ENCODE measurements around the gene PRAMEF2. TPM values are rescaled to one million over a fixed set of nuclear protein-coding genes. Genes with fewer than 3 reads are reported as not detected.
"Not testable (repeated sequence)": the region's sequence is repeated elsewhere in the genome, so short reads cannot be mapped to it uniquely, and the experiment has no call there.

The PRAMEF2 gene, protein sequence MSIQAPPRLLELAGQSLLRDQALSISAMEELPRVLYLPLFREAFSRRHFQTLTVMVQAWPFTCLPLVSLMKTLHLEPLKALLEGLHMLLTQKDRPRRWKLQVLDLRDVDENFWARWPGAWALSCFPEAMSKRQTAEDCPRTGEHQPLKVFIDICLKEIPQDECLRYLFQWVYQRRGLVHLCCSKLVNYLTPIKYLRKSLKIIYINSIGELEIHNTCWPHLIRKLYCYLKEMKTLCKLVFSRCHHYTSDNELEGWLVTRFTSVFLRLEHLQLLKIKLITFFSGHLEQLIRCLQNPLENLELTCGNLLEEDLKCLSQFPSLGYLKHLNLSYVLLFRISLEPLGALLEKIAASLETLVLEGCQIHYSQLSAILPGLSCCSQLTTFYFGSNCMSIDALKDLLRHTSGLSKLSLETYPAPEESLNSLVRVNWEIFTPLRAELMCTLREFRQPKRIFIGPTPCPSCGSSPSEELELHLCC
- not detected for total RNA-seq
- long read RNA-seq: 0 reads

DNA sequence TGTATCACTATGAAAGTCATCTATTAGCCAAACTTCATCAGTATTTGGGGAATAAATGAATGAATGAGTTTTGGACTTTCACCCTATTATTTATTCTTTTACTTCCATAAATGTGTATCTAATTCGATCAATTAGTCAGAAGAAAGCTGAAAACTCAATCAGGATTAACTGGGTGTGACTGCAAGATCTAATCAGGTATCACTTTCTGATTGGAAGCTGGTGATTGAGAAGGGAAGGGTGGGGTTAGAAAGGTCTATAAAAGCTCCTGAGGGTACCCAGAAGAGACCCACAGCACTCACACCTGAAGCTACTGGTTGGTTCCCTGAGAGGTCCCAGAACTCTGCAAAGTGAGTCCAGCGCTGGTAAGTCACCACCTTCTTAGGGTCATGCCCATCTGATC is at the start of gene PRAMEF2:
PRAMEF2 (plus strand) TSS at position 301 of the 400 bp plus-strand sequence. CDS start 1,924 bp downstream, outside the sequence.
- intact Hi-C loops (cut with micrococcal nuclease); DNase-seq; ATAC-seq: not testable (repeated sequence)

DNA sequence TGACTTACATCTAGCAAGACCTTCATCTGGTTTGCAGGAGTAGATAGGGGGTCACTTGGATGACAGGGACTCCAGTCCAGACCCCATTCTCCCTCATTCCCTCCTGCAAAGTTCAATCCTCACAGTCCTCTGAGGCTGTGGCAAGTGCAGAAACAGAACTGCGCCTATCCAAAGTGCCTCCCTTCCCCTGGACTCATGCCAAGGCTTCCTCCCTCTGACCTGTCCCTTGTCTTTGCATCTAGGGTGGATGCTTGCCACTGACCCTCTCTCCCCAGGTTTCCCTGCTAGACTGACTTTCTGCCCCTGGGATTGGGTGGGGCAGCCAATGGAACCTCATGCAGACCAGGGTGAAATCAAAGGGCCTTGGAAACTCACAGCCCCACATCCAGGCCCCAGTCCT is 47.0 kb upstream of the PRAMEF2 start:
- no peak for DNase-seq
- ATAC-seq: no peak
- intact Hi-C loops (cut with micrococcal nuclease): no loop called here

GRCh38 chr1:12810691-12811408 is 46.0 kb upstream of the PRAMEF2 start:
- DNase-seq (no peak), ATAC-seq (no peak)
- intact Hi-C loops (cut with micrococcal nuclease): no loop called here

DNA sequence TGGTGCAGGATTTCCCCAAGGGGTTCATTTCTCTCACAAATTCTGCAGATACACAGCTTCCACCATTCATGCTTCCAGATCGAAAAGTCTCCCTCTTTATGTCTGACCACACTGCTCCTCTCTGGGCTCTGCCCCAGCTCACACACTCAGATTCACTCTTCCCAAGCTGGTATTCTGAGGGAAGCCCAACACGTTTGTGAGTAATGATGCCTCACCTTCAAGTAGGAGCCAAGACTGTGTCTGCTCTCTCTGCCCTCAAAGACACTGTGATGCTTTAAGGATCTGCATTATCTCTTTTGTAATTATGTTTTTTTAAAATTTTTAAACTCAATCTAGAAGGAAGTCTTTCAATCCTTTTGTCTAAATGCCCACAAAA is 45.5 kb upstream of the PRAMEF2 start:
- intact Hi-C loops (cut with micrococcal nuclease): no loop called here
- ATAC-seq: no peak
- no peak for DNase-seq

DNA sequence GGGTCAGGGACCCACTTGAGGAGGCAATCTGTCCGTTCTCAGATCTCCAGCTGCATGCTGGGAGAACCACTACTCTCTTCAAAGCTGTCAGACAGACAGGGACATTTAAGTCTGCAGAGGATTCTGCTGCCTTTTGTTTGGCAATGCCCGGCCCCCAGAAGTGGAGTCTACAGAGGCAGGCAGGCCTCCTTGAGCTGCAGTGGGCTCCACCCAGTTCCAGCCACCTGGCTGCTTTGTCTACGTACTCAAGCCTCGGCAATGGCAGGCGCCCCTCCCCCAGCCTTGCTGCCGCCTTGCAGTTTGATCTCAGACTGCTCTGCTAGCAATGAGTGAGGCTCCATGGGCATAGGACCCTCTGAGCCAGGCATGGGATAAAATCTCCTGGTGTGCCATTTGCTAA is 37.8 kb upstream of the PRAMEF2 start:
- ATAC-seq; intact Hi-C loops (cut with micrococcal nuclease); DNase-seq: not testable (repeated sequence)

GRCh38 chr1:12831310-12831709 is 25.6 kb upstream of the PRAMEF2 start, which contains the start of gene PRAMEF11:
PRAMEF11 (minus strand) TSS chr1:12831410; CDS start chr1:12828789, 2,621 bp downstream.
- intact Hi-C loops (cut with micrococcal nuclease); ATAC-seq; DNase-seq: not testable (repeated sequence)

DNA sequence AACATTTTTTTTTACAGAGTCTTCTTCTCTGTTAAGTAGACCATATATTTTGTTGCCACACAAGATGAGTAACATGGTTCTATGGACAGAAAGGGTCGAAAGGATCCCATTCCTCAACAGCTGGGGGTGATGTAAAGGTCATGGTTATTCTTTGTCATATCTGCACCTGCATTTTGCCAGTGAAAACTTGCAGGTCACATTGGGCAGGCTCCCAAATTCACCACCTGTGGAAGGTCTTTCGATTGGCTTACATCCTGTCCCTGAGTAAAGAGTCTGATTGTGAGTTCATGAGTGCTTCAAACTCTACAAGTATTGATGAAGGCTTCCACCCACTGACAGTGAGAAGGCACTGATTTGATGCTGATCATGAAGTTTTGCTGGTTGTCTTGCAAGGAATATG is 23.6 kb upstream of the PRAMEF2 start:
- intact Hi-C loops (cut with micrococcal nuclease); ATAC-seq; DNase-seq: not testable (repeated sequence)

DNA sequence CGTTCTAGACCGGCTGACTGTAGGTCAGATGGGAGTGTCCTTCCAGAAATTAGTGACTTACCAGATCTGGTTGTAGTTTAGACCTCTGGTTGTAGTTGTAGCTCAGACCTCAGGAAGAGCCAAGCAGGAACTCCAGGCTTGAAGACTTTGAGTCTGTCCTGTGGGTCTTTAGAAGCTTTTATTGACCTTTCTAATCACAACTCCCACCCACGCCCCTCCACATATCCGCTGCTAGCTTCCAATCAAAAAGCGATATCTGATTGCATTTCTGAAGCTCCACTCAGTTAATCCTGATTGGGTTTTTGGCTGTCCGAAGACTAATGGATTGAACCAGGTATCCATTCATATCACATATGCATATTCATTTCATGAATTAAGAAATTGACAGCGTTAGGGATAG is 8.3 kb upstream of the PRAMEF2 start, which contains the start of gene HNRNPCL1:
HNRNPCL1 (minus strand) TSS at position 101 of the 400 bp plus-strand sequence. CDS start 431 bp downstream, outside the sequence.
- ATAC-seq; intact Hi-C loops (cut with micrococcal nuclease): not testable (repeated sequence)

GRCh38 chr1:12851779-12852178 is 5.1 kb upstream of the PRAMEF2 start:
- intact Hi-C loops (cut with micrococcal nuclease): no loop called here
- ATAC-seq: no peak
- DNase-seq: no peak

More for the DNA sequence above, 8.3 kb upstream of the PRAMEF2 start, which contains the start of gene HNRNPCL1:
- DNase-seq: not testable (repeated sequence)

- ATAC-seq; DNase-seq; intact Hi-C loops (cut with micrococcal nuclease): not testable (repeated sequence)
Measured at GRCh38 chr1:12863131-12863880, 6.4 kb downstream of the PRAMEF2 start.

DNA sequence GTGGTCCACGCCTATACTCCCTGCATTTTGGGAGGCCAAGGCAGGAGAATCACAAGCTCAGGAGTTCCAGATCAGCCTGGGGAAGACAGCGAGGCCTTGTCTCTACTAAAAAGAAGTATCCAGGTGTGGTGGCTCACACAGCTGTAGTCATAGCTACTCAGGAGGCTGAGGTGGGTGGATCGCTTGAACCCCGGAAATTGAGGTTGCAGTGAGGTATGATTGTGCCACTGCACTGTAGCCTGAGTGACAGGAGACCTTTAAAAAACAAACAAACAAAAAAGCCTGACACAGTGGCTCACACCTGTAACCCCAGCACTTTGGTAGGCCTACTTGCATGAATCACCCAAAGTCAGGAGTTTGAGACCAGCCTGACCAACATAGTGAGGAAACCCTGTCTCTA is 21.6 kb downstream of the PRAMEF2 start:
- intact Hi-C loops (cut with micrococcal nuclease); ATAC-seq; DNase-seq: not testable (repeated sequence)

- intact Hi-C loops (cut with micrococcal nuclease); ATAC-seq; DNase-seq: not testable (repeated sequence)
Measured at GRCh38 chr1:12886101-12886500, 29.2 kb downstream of the PRAMEF2 start, which contains the start of gene PRAMEF4. PRAMEF4 (minus strand) TSS chr1:12886201; CDS start chr1:12883394, 2,807 bp downstream.

GRCh38 chr1:12898170-12898569 is 41.3 kb downstream of the PRAMEF2 start, which contains the start of gene PRAMEF10:
PRAMEF10 (minus strand) TSS chr1:12898270; CDS start chr1:12895847, 2,423 bp downstream.
- intact Hi-C loops (cut with micrococcal nuclease); ATAC-seq; DNase-seq: not testable (repeated sequence)

GRCh38 chr1:12899186-12899585 is 42.3 kb downstream of the PRAMEF2 start:
- ATAC-seq; DNase-seq; intact Hi-C loops (cut with micrococcal nuclease): not testable (repeated sequence)

DNA sequence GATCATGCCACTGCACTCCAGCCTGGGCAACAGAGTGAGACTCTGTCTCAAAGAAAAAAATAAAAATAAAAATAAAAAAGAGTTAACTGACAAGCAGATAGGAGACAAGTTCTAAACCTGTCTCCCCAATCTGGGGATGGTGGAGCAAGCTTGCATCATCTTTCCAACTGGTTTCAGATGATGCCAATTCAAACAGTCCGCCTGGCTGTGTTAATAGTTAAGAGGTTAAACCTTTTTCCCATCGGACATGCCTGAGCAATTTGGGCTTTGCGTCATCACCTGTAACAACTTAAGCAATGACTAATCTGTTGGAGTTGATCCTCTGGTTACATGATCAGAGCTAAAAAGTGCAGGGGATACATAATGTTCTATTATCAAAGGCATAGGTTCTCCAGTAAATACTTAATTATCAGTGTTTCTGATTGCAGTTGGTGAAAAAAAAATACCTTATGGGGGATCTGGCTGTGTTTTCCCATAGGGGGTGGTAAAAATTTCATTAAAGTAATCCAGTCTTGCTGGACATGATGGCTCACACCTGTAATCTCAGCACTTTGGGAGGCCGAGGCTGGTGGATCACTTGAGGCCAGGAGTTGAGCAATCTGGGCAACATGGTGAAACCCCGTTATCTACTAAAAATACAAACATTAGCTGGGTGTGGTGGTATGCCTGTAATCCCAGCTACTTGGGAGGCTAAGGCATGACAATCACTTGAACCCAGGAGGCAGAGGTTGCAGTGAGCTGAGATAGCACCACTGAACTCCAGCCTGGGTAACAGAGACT is 47.1 kb downstream of the PRAMEF2 start:
- ATAC-seq; DNase-seq; intact Hi-C loops (cut with micrococcal nuclease): not testable (repeated sequence)

Measured in left ventricle myocardium superior (tissue), 1 donor.